ENCODE measurements around the gene WNT7A.
"Not testable (repeated sequence)": the region's sequence is repeated elsewhere in the genome, so short reads cannot be mapped to it uniquely, and the experiment has no call there.

The WNT7A gene

GRCh38 chr3:13879946-13880810 lies at the start of gene WNT7A:
WNT7A (minus strand) TSS chr3:13880071; CDS start chr3:13879816, 255 bp downstream.
- DNase-seq (ENCODE audit: low spot score) = no peak

GRCh38 chr3:13928741-13929140 lies 48.9 kb upstream of the WNT7A start:
- not testable (repeated sequence) for DNase-seq (ENCODE audit: low spot score)

- no peak for DNase-seq (ENCODE audit: low spot score)
Measured at GRCh38 chr3:13927295-13927694, 47.4 kb upstream of the WNT7A start.

- DNase-seq (ENCODE audit: low spot score) = no peak
Measured at GRCh38 chr3:13916375-13916774, 36.5 kb upstream of the WNT7A start.

- DNase-seq (ENCODE audit: low spot score) = no peak
Measured at GRCh38 chr3:13902648-13903238, 22.9 kb upstream of the WNT7A start.

- no peak for DNase-seq (ENCODE audit: low spot score)
Measured at GRCh38 chr3:13901935-13902584, 22.2 kb upstream of the WNT7A start.

- no peak for DNase-seq (ENCODE audit: low spot score)
Measured at GRCh38 chr3:13898346-13898745, 18.5 kb upstream of the WNT7A start.

DNA sequence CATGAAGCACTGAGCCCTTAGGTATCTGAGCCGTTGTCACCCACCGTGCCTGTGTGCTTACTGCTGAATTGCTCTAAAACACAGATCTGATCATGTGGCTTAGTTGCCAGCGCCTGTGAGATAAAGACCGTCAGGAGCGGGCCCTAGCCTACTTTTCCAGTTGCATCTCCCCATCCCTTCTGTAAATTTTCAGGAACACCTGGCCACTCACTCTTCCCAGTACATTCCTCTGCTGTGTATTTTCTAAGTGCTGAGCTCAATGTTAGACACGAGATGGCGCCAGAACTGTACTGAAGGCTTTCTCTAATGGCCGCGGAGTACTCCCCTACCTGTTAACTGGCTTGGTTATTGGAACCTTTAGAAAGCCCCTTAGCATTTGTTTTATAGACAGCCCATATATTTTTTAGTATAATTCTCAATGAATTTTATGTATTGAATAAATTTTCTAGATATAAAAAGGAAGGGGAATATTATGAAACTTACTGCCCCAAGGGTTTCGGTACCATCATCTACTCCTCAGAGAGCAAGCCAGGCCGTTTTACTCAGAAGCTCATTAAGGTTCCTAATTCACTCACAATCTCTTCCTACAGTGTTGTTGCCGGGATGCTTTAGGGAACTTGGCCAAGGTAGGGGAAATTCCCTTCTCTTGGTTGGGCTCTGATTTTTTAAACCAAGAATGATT lies 16.7 kb upstream of the WNT7A start:
- peak; percentile 73 for DNase-seq (ENCODE audit: low spot score)

DNA sequence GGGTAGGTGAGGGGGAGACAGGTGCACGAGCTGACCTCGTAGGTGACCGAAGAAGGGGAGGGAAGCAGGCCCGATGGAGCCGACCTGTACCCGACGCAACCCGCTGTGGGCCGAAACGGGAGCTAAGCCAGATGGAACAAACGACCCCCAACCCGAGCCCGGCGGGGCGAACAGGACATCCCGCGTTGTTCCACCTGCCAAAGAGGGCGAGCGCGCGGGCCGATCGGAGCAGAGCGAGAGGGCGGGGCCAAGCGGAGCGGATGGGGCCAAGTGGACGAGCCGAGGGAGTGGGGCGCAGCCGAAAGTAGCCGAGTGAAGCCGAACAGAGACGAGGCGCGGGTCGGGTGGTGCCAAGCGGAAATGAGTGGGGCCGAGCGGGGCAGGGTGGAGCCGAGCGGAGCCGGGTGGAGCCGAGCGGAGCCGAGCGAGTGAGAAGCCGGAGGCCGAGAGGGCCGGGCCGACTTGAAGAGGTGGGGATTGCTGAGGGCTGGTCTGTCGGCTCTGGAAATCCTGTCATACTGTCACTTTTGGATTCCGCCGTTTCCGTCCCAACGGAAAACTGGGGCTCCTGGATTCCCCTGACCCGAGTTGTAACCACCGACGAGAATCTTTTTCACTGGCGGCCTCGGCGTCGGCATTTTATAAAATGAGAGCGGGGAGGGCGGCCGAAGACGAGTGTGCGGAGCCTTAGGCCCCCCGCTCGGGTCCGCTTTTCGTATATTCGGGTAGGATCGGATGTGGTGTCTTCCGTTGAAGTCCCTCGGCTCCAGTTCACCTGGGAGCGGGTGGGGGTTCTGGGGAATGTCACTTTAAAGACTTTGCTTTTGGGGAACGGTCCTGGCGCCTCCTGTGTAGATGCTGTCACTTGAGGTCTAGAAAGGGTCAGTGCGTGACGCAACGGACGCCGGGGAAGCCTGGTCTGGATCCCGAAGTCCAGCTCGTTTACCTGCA lies 15.6 kb upstream of the WNT7A start:
- peak; percentile 87 for DNase-seq (ENCODE audit: low spot score)

DNA sequence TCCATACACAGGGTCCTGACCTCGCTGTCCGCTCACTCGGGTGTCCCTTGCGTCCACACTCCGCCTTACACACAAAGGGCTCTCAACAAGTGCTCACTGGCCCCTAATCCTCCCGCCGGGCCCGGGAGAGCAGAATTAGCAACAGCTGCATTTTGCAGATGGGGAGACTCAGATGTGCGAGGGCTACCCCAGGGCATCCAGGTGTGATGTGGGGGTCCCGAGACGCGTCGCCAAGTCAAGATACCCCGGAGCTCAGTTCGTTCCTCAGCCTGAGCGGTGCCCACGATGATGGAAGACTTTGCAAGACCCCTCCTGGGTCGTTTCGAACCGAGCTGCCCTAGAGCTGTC lies 14.9 kb upstream of the WNT7A start:
- DNase-seq (ENCODE audit: low spot score) = no peak

GRCh38 chr3:13894096-13894806 lies 14.4 kb upstream of the WNT7A start:
- no peak for DNase-seq (ENCODE audit: low spot score)

- no peak for DNase-seq (ENCODE audit: low spot score)
Measured at GRCh38 chr3:13892304-13892703, 12.4 kb upstream of the WNT7A start.

DNA sequence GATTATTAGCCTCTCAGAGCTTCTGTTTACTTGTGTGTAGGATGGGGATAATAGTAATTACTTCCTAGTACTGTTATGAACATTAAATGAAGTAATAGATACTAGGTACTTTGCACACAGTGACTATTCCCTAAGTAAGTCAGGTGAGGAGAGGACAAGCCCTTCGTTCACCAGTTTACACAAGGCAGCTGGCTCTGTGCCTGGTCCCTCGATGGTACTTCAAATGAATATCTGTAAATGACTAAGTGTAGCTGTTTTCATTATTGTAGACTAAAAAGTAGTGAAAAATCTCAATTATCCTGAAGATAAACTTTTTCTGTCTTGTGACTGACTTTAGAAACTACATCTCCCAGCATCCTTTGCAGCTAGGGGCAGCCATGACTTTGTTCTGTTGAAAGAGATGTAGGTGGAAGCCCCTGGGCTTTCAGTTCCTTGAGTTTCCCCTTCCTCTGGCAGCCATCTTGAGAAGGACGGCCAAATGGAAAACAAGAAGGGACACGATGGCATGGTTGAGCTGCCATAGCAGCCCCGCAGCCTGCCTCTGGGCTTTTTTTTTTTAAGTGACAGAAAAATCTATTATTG lies 11.7 kb upstream of the WNT7A start:
- DNase-seq (ENCODE audit: low spot score) = peak; percentile 60

GRCh38 chr3:13891017-13891392 lies 11.1 kb upstream of the WNT7A start:
- DNase-seq (ENCODE audit: low spot score) = no peak

GRCh38 chr3:13890377-13891016 lies 10.6 kb upstream of the WNT7A start:
- DNase-seq (ENCODE audit: low spot score) = no peak

DNA sequence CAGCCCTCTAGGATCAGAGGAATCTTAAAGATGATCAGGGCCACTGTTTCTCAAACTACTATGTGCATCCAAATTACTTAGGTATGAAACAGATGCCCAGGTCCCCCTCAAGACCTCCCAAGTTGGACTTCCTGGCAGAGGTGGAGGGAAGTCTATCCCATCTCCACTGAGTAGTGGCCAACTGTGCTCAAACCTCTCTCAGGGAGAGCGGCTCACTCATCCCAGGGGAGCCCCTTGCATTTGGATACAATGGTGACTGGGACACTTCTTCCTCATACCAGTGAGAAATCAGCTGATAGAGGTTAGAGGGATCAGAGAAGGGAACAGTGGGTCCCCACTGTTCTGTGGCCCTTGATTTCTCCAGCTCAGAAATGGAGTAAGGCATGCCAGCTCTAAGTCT lies 8.7 kb upstream of the WNT7A start:
- DNase-seq (ENCODE audit: low spot score) = no peak

GRCh38 chr3:13887495-13888300 lies 7.8 kb upstream of the WNT7A start:
- no peak for DNase-seq (ENCODE audit: low spot score)

DNA sequence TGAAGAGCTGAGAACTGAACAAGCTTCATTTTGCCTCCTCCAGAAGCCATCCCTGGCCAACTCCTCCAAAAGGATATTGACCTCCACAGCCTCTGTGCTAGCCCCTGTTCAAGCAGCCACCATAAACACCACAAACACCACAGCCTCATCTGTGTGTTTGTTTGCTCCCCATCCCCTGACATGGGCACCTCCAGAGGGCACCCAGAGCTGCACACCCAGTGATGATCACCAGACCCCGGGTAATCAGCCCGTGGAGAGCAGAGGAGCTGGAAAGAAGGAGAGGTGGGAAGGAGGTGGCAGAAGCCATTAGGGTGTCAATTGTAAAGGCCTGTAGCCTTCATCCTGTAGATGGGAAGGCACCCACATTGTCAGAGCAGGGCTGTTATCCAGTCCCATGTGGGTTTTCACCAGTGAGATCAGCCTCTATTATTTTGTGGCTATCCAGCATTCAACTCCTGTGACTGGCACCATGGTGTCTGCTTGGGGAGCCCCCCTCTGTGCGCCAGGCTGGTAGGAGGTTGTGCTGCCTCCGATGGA lies 6.8 kb upstream of the WNT7A start:
- DNase-seq (ENCODE audit: low spot score) = no peak

DNA sequence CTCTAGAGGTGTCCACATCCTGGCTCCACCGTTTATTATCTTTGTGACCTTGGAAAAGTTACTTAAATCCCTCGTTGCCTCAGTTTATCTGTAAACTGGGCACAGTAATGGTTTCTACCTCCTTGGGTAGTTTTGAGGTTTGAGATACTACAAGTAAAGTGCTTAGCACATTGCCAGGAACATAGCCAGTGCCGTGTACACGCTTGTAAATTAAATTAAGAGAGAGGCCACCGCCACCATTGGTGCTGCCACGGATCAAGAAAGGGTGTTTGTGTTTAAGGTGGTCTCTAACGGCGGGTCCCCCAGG lies 5.8 kb upstream of the WNT7A start:
- no peak for DNase-seq (ENCODE audit: low spot score)
